ENCODE measurements around the gene UBE2O.

UBE2O gene

DNA sequence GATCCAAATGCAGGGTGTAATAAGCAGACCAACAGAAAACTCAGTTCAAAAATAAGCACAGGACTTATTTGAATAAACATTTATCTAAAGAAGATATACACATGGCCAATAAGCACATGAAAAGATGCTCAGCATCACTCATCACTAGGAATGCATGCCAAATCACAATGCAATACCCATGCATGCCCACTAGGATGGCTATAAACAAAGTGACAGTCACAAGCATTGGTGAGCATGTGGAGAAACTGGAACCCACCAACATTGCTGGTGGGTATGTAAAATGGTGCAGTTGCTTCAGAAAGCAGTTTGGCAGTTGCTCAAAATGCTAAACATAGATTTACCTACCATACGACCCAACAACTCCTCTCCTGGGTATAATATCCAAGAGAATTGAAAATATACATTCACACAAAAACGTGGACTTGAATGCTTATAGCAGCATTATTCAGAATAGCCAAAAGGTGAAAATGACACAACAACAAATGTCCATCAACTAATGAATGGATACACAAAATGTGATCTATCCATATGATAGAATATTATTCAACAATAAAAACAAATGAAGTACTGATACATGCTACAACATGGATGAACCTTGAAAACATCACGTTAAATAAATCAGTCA is 20.1 kb downstream of the UBE2O start:
- peak; percentile 55 for TF ChIP-seq CTCF (conservative IDR thresholded peaks at IDR 0.05; ENCODE audit: control insufficient read depth, insufficient read depth, low read depth, low read length)
- DNase-seq (ENCODE audit: low read depth): peak; percentile 51

DNA sequence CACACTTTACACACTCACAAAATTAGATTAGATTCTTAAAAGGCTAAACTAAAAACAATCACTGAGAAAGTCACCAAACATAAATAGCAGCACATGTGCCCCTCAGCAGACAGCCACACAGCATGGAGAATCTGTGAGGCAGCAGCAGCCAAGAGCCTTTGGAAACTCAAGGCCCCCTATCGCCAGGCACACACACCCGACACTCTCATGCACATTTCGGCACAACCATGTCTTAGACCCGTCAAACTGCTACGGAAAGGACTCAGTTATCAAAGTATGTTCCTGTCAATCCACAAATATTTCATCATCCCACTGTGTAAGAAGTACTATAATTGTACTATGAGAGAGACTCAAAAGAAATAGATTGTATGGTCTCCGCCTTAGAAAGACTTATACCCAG is 20.9 kb downstream of the UBE2O start:
- no peak overlapping the region for H3K4me3 ChIP-seq (ENCODE audit: control insufficient read depth, low read depth, low read length)
- DNase-seq (ENCODE audit: low read depth): no peak
- TF ChIP-seq CTCF (conservative IDR thresholded peaks at IDR 0.05; ENCODE audit: control insufficient read depth, insufficient read depth, low read depth, low read length): no peak

More for the DNA sequence above, 20.1 kb downstream of the UBE2O start:
- no peak overlapping the region for H3K4me3 ChIP-seq (ENCODE audit: control insufficient read depth, low read depth, low read length)

- H3K4me3 ChIP-seq (ENCODE audit: control insufficient read depth, low read depth, low read length): no peak overlapping the region
- no peak for DNase-seq (ENCODE audit: low read depth)
- no peak for TF ChIP-seq CTCF (conservative IDR thresholded peaks at IDR 0.05; ENCODE audit: control insufficient read depth, insufficient read depth, low read depth, low read length)
Observed at GRCh38 chr17:76431509-76431908, 21.4 kb downstream of the UBE2O start.

GRCh38 chr17:76428511-76428910 is 24.4 kb downstream of the UBE2O start:
- H3K4me3 ChIP-seq (ENCODE audit: control insufficient read depth, low read depth, low read length): no peak overlapping the region
- DNase-seq (ENCODE audit: low read depth): peak; percentile 44
- TF ChIP-seq CTCF (conservative IDR thresholded peaks at IDR 0.05; ENCODE audit: control insufficient read depth, insufficient read depth, low read depth, low read length): no peak

DNA sequence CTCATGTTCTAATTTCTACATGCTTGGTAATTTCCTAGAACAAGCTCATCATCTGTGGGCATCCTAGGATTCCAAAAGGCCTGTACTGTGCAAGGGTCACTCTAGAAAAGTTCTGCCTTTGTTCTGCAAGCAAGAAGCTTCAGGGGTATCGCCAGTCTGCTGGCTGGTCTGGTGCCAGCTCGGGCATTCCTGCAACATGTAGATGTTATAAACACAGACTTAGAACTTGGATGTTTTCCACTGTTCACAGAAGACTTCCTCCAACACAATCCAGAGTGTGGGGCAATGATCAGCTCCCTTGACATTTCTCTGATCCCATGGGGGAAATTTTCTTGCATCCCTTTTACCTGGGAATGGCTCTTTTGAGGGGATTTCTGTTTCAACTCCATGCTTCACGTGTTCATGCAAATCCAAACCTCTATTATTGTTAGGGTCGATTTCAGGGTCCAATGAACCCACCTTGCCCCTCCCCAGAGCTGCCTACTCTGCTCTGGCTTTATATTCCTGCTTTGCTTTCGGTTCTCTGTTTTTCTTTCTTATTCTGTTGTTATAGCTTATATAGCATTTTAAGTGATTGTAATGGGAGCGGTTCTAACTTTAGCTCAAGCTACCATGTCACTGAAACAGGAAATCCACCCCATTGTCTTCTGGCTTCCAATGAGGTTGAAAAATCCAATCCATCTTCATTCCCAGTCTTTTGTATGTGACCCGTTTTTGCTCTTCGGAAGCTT is 25.3 kb downstream of the UBE2O start:
- peak; percentile 65 for DNase-seq (ENCODE audit: low read depth)
- TF ChIP-seq CTCF (conservative IDR thresholded peaks at IDR 0.05; ENCODE audit: control insufficient read depth, insufficient read depth, low read depth, low read length): no peak
- H3K4me3 ChIP-seq (ENCODE audit: control insufficient read depth, low read depth, low read length): no peak overlapping the region

GRCh38 chr17:76426853-76427252 is 26.1 kb downstream of the UBE2O start:
- TF ChIP-seq CTCF (conservative IDR thresholded peaks at IDR 0.05; ENCODE audit: control insufficient read depth, insufficient read depth, low read depth, low read length): no peak
- DNase-seq (ENCODE audit: low read depth): no peak
- H3K4me3 ChIP-seq (ENCODE audit: control insufficient read depth, low read depth, low read length): no peak overlapping the region

Measured in fibroblast of mammary gland (primary cell).